HG03139 (cell line): Measurements from ENCODE around the gene MDFI.

Experiments
- ATAC-seq: cut with Tn5 transposase; IDR thresholded peaks from one replicate; pipeline ENCODE4 v1.9.1; 2021; ENCODE audit not compliant: unreplicated experiment

The MDFI gene

DNA sequence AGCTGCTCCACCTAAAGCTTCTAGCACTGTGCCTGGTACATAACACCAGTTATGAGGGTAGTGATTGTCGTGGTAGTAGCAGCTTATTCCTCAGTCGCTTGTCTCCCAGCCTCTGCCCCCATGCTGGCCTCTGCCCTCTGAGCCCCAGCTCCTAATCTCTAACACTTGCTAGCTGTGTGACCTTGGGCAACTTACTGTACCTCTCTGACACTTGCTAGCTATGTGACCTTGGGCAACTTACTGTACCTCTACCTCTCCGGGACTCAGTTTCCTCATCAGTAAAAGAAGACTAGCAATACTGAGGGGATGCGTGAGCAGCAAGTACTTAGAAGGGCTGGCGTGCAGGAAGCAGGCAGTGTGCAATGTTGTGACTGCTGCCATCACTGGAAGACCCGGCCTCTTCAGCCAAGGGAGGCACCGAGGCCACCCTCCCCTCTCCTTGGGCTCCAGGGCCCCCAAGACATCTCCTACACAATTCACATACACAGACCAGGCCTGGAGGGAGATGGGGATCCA lies 9.9 kb downstream of the MDFI start:
- ATAC-seq, result no peak

GRCh38 chr6:41648921-41649320 lies 10.7 kb downstream of the MDFI start:
- ATAC-seq, result no peak

DNA sequence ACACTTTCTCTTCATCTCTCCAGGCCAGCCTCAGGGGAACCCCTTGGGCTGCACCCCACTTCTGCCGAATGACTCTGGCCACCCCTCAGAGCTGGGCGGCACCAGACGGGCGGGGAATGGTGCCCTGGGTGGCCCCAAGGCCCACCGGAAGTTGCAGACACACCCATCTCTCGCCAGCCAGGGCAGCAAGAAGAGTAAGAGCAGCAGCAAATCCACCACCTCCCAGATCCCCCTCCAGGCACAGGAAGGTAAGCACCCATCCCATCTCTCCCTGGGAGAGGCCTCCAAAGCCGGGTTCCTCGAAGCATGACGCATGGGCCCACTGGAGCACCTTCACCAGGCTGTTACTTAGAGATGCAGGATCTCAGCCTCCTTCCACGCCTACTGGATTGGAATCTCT lies 11.3 kb downstream of the MDFI start:
- no peak for ATAC-seq

DNA sequence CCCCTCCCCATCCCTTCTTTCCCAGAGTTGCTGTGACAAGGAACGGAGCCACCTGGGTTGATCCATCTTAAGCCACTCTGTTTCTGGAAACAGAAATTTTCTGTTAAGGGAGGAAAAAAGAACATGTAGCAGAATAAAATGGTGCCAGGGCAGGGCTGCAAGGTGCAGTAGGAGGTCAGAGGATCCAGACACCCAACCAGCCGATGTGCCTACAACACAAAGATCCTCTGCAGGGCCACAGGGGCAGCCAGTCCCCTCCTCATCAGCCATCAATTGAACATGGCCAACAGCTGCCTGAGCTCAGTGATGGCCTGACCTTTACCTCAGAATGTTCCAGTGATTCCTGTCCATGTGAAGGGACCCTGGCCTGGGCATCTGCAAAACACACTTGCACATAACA lies 11.9 kb downstream of the MDFI start:
- no peak for ATAC-seq

GRCh38 chr6:41651246-41651961 lies 13.1 kb downstream of the MDFI start:
- no peak for ATAC-seq

GRCh38 chr6:41651962-41652657 lies 13.8 kb downstream of the MDFI start:
- ATAC-seq, result no peak

- ATAC-seq, result no peak
These were observed 14.8 kb downstream of the MDFI start for GRCh38 chr6:41652866-41653652.

- ATAC-seq, result no peak
These were observed 15.4 kb downstream of the MDFI start for GRCh38 chr6:41653691-41654090.

DNA sequence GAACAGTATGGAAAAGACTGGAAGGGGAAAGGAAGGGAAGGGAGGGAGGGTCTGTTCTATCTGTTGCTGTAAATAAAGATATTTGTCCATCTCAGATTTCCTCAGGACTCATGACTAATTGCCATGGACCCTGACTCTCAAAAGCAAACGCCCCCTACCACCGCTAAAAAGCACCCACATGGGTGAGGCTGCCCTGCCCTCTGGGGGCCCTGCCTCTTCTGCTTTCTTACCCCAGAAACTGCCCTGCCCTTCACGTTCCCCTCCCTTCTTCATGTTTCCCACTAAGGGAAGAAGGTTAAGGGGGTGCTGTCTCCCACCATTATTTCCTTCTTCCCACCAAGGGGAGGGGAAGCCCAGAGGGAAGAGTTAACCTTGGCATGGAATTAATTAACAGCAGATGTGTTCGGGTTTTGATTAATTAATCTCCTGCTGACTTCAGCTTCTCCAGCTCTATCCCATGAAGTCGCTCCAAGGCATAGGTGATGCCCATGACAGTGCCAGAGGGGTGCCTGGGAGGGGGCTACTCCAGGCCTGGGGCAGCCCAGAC lies 16.0 kb downstream of the MDFI start:
- ATAC-seq, result no peak

- ATAC-seq, result no peak
These were observed 16.5 kb downstream of the MDFI start for GRCh38 chr6:41654698-41655151.

GRCh38 chr6:41655176-41655575 lies 16.9 kb downstream of the MDFI start:
- no peak for ATAC-seq

DNA sequence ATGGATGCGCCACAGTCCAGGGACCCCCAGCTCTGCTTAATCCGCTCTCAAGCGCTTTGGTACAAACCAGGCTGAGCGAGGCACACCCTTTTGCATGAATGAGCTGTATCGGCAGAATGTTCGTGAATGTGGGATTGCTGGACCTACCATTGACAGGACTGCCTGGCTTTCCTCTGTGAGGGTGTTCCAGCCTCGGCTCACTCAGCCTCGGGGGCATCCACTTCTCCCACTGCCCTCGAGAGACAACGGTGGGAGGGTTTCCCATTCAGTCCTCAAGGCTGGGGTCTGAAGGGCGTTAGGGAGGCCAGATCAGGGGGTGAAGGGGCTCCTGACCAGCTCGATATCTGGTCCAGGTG lies 17.4 kb downstream of the MDFI start:
- no peak for ATAC-seq

DNA sequence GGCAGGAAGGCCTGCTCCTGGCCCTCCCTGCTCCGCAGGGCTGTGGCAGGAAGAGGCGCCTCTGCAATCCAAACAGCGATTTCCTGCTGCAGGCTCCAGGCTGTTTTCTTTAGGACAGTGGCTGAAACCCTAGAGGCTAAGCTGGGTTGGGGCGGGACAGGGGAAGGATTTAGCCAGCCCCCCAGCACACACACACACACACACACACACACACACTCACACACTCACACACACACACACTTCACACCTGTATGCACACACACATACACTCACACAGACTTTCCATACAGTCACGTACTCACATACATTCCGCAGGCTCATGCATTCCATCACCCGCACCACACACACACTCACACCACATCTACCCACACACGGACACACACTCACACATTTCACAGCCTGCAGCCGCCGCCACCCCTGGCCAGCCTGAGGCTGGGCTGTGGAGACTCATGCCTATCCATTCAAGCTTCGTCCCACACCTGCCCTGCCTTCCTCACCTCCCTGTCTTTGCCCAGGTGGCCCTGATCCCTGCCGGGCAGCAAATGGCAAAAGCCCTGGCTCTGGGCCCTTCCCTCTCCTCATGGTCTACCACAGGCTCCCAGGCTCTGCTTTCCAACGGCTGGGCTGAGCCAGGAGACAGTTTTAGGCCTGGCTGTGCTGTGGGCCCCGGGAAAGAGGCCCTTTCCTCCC lies 17.9 kb downstream of the MDFI start:
- ATAC-seq, result no peak

DNA sequence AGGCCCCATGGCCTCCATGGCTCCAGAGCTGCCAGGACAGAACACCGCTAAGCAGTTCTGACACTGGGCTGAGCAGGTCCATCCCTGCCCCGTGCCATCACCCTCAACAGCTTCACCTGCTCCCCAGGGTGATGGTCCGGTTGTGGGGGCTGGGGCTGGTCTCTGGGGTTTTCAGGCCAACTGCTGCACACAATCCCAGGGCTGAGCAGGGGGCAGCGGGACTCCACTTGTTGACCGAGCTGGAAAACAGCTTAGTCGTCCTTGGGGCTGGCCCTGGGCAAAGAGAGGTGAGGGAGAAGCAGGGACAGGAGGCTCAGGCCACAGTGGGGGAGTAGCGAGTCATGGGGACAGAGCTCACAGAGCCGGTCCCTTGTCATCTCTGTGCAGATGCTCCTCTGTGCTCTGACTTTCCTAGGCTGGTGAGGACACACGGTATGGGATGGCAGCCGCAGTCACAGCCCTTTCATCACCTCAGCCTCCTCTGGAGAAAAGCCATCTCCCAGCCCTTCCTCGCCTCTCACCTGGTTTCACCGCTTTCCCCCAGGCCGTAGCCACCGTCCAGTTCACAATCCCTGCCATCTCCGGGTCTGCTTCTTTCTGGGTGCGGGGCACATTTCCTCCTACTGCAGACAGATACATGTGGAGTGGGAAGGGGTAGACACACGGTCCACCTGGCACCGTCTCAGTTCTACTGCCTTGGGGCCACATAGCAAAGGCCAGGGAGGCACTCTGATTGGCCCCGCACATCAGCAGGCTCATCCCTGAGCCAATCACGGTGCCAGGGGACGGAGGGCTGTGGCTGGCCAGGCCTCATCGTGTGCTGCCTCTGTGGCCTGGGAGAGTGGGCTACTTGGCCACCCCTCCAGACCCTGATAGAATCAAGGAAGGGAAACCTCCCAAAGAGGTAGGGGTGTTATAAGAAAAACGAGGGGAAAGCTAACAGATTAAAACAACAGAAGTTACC lies 19.1 kb downstream of the MDFI start:
- ATAC-seq, result no peak

DNA sequence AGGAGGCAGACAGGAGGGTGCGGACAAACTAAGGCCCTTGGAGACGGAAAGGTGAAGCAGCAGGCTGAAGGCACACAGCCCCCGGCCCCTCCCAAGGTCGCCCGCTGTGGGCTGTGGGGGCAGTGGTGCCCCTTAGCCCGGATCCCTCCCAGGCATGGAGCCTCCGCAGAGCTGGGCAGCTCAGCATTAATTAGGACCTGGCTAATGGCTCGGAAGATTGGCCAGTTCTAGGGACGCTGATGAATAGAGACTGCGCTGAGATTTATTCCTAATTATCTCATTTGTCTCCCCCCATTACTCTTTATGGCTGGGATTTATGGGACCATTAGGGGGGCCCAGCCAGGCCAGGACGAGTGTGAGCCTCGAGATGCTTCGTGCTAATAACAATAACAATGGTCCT lies 20.4 kb downstream of the MDFI start:
- ATAC-seq, result no peak

- ATAC-seq, result no peak
These were observed 21.7 kb downstream of the MDFI start for GRCh38 chr6:41659935-41660334.

DNA sequence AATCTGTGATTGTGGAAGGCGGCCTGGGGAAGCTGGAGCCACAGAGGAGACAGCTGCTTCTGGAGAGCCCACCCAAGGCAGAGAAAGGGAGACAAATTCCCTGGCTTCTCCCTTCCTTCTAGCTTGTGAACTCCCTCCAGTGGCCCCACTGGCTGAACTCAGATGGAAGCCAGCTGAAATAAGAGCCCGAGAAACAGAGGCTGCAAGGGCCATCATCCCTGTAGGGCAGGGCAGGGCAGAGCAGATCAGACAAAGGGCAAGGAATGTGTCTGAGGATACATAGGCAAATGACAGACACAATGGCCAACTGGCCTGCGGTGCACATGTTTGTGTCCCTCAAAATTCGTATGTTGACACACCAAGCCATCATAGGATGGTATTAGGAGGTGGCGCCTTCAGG lies 25.3 kb downstream of the MDFI start:
- no peak for ATAC-seq

- no peak for ATAC-seq
These were observed 26.0 kb downstream of the MDFI start for GRCh38 chr6:41664271-41664670.

GRCh38 chr6:41667195-41667594 lies 28.9 kb downstream of the MDFI start:
- ATAC-seq, result no peak

GRCh38 chr6:41668968-41669367 lies 30.7 kb downstream of the MDFI start:
- no peak for ATAC-seq
